IMR-90 (cell line): ENCODE results near the gene SCARB1. TPM values are rescaled to one million over a fixed set of nuclear protein-coding genes. Genes with fewer than 3 reads are reported as not detected.

Experiments
- ATAC-seq: fragments of 200-7000 bp; cut with Tn5 transposase; 2 replicates; pipeline ENCODE4 v1.9.1; 2020; ENCODE audit warnings: low read depth, mild to moderate bottlenecking, moderate library complexity
- BruUV-seq: library from RNA; stranded (reverse); fragments of 400-500 nt; replicated peaks from 2 replicates; lab custom pipeline; 2021; lab: Mats Ljungman, UMichigan
- CTCF ChIA-PET: fragments of 300-600 bp; formaldehyde crosslinking; extraction: SDS; loops from one replicate; lab custom pipeline; 2021; ENCODE audit warnings: antibody characterized with exemption; lab: Yijun Ruan, JAX
- POLR2A ChIA-PET: fragments of 300-600 bp; sonication (Branson Sonifier 250); formaldehyde crosslinking; loops from one replicate; lab custom pipeline; 2022; ENCODE audit warnings: antibody characterized with exemption; ENCODE audit not compliant: unreplicated experiment; lab: Charles Lee
- DNase-seq: peaks from one replicate; pipeline ENCODE4 v3.0.0; 2013
- H2AFZ ChIP-seq: replicated peaks from 2 replicates; pipeline ENCODE3; 2013; ENCODE audit warnings: low read length, mild to moderate bottlenecking; ENCODE audit not compliant: poor library complexity
- H2AK5ac ChIP-seq: 2 replicates; pipeline ENCODE4 v1.6.1; 2013; ENCODE audit warnings: low read depth, low read length, inconsistent platforms
- H2AK9ac ChIP-seq: replicated peaks from 2 replicates; pipeline ENCODE3; 2013; ENCODE audit warnings: mild to moderate bottlenecking, low read depth, low read length, moderate library complexity; ENCODE audit not compliant: poor library complexity
- H2BK120ac ChIP-seq: 2 replicates; pipeline ENCODE4 v1.6.1; 2013; ENCODE audit warnings: low read depth, low read length, inconsistent platforms
- H2BK15ac ChIP-seq: 3 replicates; pipeline ENCODE4 v1.6.1; 2013; ENCODE audit warnings: low read depth, low read length, inconsistent platforms
- H2BK20ac ChIP-seq: 2 replicates; pipeline ENCODE4 v1.6.1; 2013; ENCODE audit warnings: low read depth, mild to moderate bottlenecking, inconsistent platforms, low read length, moderate library complexity
- H2BK5ac ChIP-seq: 2 replicates; pipeline ENCODE4 v1.6.1; 2013; ENCODE audit warnings: mild to moderate bottlenecking, low read depth, low read length, inconsistent platforms; ENCODE audit not compliant: poor library complexity, severe bottlenecking
- H3K14ac ChIP-seq: replicated peaks from 2 replicates; pipeline ENCODE4 v1.6.1; 2013; ENCODE audit warnings: low read depth, low read length, inconsistent platforms
- H3K18ac ChIP-seq: 2 replicates; pipeline ENCODE4 v1.6.1; 2013; ENCODE audit warnings: low read depth, low read length, control low read depth
- H3K23ac ChIP-seq: 2 replicates; pipeline ENCODE4 v1.6.1; 2013; ENCODE audit warnings: low read depth, low read length, inconsistent platforms
- H3K27ac ChIP-seq: 2 replicates; pipeline ENCODE4 v1.5.1; 2013; ENCODE audit warnings: mild to moderate bottlenecking, control low read depth, low read length; ENCODE audit not compliant: insufficient read depth
- H3K27me3 ChIP-seq: 2 replicates; pipeline ENCODE4 v1.6.1; 2013; ENCODE audit warnings: low read length; ENCODE audit not compliant: control insufficient read depth, insufficient read depth
- H3K36me3 ChIP-seq: 2 replicates; pipeline ENCODE4 v1.6.1; 2013; ENCODE audit warnings: low read length, mixed read lengths; ENCODE audit not compliant: control insufficient read depth, insufficient read depth
- H3K4ac ChIP-seq: 2 replicates; pipeline ENCODE4 v1.6.1; 2013; ENCODE audit warnings: low read depth, low read length, inconsistent platforms
- H3K4me1 ChIP-seq: 2 replicates; pipeline ENCODE4 v1.6.1; 2013; ENCODE audit warnings: low read length, mixed read lengths; ENCODE audit not compliant: control insufficient read depth, insufficient read depth
- H3K4me2 ChIP-seq: 2 replicates; pipeline ENCODE4 v1.6.1; 2013; ENCODE audit warnings: low read depth, mild to moderate bottlenecking, control low read depth, low read length, moderate library complexity
- H3K4me3 ChIP-seq: 2 replicates; pipeline ENCODE4 v1.5.1; 2013; ENCODE audit warnings: low read depth, mild to moderate bottlenecking, control low read depth, low read length, moderate library complexity; ENCODE audit not compliant: insufficient read depth
- H3K56ac ChIP-seq: 2 replicates; pipeline ENCODE4 v1.6.1; 2013; ENCODE audit warnings: low read length, inconsistent platforms; ENCODE audit not compliant: insufficient read depth; ENCODE audit errors: extremely low read depth
- H3K79me1 ChIP-seq, 2 experiments: 2 replicates each; pipeline ENCODE4 v1.6.1; 2013; ENCODE audit warnings: low read length in 2 of 2, inconsistent platforms in 1 of 2, low read depth in 1 of 2
- H3K9ac ChIP-seq: 2 replicates; pipeline ENCODE4 v1.6.1; 2013; ENCODE audit warnings: low read depth, low read length, control low read depth
- H3K9me1 ChIP-seq: 2 replicates; pipeline ENCODE4 v1.6.1; 2013; ENCODE audit warnings: low read length, inconsistent platforms; ENCODE audit not compliant: insufficient read depth
- H3K9me3 ChIP-seq: 2 replicates; pipeline ENCODE4 v1.6.1; 2013; ENCODE audit warnings: low read length; ENCODE audit not compliant: control insufficient read depth, insufficient read depth
- H4K20me1 ChIP-seq: 2 replicates; pipeline ENCODE4 v1.6.1; 2013; ENCODE audit warnings: low read length, inconsistent platforms; ENCODE audit not compliant: insufficient read depth
- H4K5ac ChIP-seq: 2 replicates; pipeline ENCODE4 v1.6.1; 2013; ENCODE audit warnings: mild to moderate bottlenecking, low read depth, low read length, control low read depth
- H4K8ac ChIP-seq, 2 experiments: 2 replicates each; pipeline ENCODE4 v1.6.1; 2013; ENCODE audit warnings: low read depth in 2 of 2, low read length in 2 of 2, control low read depth in 1 of 2, inconsistent platforms in 1 of 2
- H4K91ac ChIP-seq: 2 replicates; pipeline ENCODE4 v1.6.1; 2013; ENCODE audit warnings: low read depth, low read length, inconsistent platforms; ENCODE audit not compliant: insufficient read depth
- CEBPB ChIP-seq: IDR thresholded peaks from 2 replicates; pipeline ENCODE4 v1.6.1; 2012; ENCODE audit warnings: low read depth, low read length, improper control_type of control experiment
- MAFK ChIP-seq: IDR thresholded peaks from 2 replicates; pipeline ENCODE4 v1.6.1; 2012; ENCODE audit warnings: low read depth, low read length, improper control_type of control experiment
- MAZ ChIP-seq: IDR thresholded peaks from 2 replicates; pipeline ENCODE4 v1.6.1; 2012; ENCODE audit warnings: low read depth, mild to moderate bottlenecking, low read length, improper control_type of control experiment, moderate library complexity, borderline replicate concordance
- NFE2L2 ChIP-seq: fragments of 150-350 bp; IDR thresholded peaks from 2 replicates; pipeline ENCODE4 v1.6.1; 2016; ENCODE audit warnings: low read depth, mild to moderate bottlenecking, low read length
- WGBS, 2 experiments: methylation state at CpG; one replicate each; pipeline versions ENCODE4 v1.1.5 to v1.1.7; 2013; ENCODE audit warnings: missing lambda C conversion rate in 2 of 2; ENCODE audit not compliant: insufficient read length in 1 of 2; ENCODE audit errors: extremely low coverage in 2 of 2; 5-methylcytosine and 5-hydroxymethylcytosine counted together
- dilution Hi-C: fragments of 300-500 bp; cut with HindIII; formaldehyde crosslinking; loops from one replicate; pipeline ENCODE4 v1.14.3; 2018; ENCODE audit warnings: low sequenced_read_pairs; ENCODE audit not compliant: unreplicated experiment
- in situ Hi-C: fragments of 300-500 bp; cut with MboI; formaldehyde crosslinking; loops from 3 replicates; pipeline ENCODE4 v1.14.3; 2019; ENCODE audit warnings: low sequenced_read_pairs, inconsistent platforms, mixed read lengths
- intact Hi-C: fragments of 100-400 bp; cut with micrococcal nuclease; formaldehyde crosslinking; loops from 2 replicates; pipeline ENCODE4 v1.10.0; 2022
- polyA plus RNA-seq, 3 experiments: library from polyadenylated mRNA; depleted of rRNA; stranded (reverse); fragments of >200 nt; gene quantifications; 2 replicates each; pipeline ENCODE4 v1.2.3, GENCODE V29; 2012; ENCODE audit warnings: low replicate concordance in 1 of 3
- total RNA-seq: library from RNA; depleted of rRNA; stranded (reverse); fragments of >200 nt; gene quantifications from 2 replicates; pipeline ENCODE4 v1.2.3, GENCODE V29; 2012

SCARB1 gene
- total and polyA plus RNA-seq, 2 of the 4 experiments (the other 2 are of a cell fraction) = 3.0 to 24.8 TPM

DNA sequence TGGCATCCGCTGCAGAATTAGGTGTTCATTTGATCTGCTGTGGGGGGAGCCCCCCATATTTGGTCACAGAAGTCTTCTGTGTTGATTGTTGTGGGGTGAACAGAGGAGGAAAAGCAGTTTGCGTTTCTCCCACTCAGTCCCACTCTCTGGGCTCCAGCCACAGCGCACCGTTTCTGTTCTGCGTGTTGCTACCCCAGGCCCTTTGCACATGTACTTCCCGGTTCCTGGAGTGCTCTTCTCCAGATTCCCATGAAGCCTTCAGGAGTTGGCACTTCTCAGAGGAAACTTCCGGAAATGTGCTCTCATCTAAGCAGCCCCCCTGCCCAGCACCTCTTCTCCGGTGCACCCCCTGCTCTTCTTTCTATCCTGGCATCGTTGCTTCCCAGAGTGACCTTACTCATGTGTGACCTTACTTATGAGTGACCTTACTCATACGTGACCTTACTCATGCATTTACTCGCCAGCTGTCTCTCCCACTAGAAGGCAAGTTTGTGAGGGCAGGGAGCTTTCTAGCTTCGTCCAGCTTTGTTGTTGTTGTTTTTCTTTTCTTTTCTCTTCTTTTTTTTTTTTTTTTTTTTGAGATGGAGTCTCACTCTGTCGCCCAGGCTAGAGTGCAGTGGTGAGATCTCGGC lies 93.7 kb downstream of the SCARB1 start (continued):
- TF ChIP-seq MAZ (no peak), NFE2L2 (no peak)

DNA sequence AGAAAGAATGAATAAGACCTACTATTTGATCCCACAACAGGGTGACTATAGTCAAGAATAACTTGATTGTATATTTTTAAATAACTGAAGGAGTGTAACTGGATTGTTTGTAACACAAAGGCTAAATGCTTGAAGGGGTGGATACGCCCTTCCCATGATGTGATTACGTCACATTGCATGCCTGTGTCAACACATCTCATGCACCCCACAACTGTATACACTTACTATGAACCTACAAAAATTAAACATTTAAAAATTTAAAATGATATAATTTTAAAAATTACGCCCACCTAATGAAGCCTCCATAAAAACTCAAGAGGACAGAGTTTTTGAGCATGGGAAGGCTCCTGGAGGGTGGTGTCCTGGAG lies 94.5 kb downstream of the SCARB1 start:
- dilution Hi-C loops = no loop called here
- intact Hi-C loops = loop anchor here (5.0 to 10.0 kb wide), 5 partner anchors 87 to 717 kb away; no protein-coding TSS in a partner anchor
- Histone ChIP-seq H4K91ac (peak overlapping the region; percentile 86), H4K20me1 (peaks cover 15% of the 10 kb centered on the region), H3K79me1 (peaks cover 0 to 2% of the 10 kb centered on the region in 2 experiments; a peak in 1 of 4 replicates), H4K8ac (peak overlapping the region; percentile 33 to 62; a peak in 2 of 4 replicates), H3K9me1 (peaks cover 9% of the 10 kb centered on the region; the same call in 1 of the 2 replicates), H4K5ac (peak overlapping the region; percentile 41), H2AFZ (no peak overlapping the region), H3K23ac (no peak overlapping the region; the same call in 1 of the 2 replicates), H2BK15ac (peak overlapping the region; percentile 80; the same call in 1 of the 3 replicates), H2AK5ac (peak overlapping the region; percentile 98; the same call in 1 of the 2 replicates), H3K56ac (peak overlapping the region; percentile 60; the same call in 1 of the 2 replicates), H2AK9ac (no peak overlapping the region), H3K4me1 (peaks cover 29% of the 10 kb centered on the region), H3K27ac (peak overlapping the region; percentile 82), H3K9me3 (no peaks in the 10 kb centered on the region), H3K36me3 (no peaks in the 10 kb centered on the region), H3K14ac (peak overlapping the region; percentile 73), H2BK120ac (peak overlapping the region; percentile 90), H2BK20ac (peak overlapping the region; percentile 87), H3K4me2 (peak overlapping the region; percentile 66), H3K18ac (peak overlapping the region; percentile 76), H3K27me3 (no peaks in the 10 kb centered on the region), H3K4ac (peak overlapping the region; percentile 90), H3K9ac (peak overlapping the region; percentile 13), H2BK5ac (peak overlapping the region; percentile 89), H3K4me3 (no peak overlapping the region)
- no CpG with 5 or more reads among the region's 3 CpGs for WGBS, 2 experiments
- POLR2A ChIA-PET = no interaction called here
- ATAC-seq (peak; percentile 22), DNase-seq (peak; percentile 77)
- CTCF ChIA-PET = interaction anchor here (1.0 to 1.2 kb wide), 2 partner anchors 138 to 733 kb away, joined by 3 read pairs; no protein-coding TSS in a partner anchor
- no TSS peak for BruUV-seq
- TF ChIP-seq MAFK = no peak
- peak; percentile 84 for TF ChIP-seq CEBPB
- in situ Hi-C loops = loop anchor here (5.0 kb wide), 2 partner anchors 202 to 387 kb away; partner anchors contain the start of gene NCOR2
